Hepatocyte (in vitro differentiated cells): ENCODE data around the gene DMD.

ENCODE experiments used
- CTCF ChIP-seq: fragments of 200-600 bp; sonication (generic); IDR thresholded peaks from 2 replicates; pipeline ENCODE4 v1.5.1; 2016; ENCODE audit warnings: antibody characterized with exemption, mild to moderate bottlenecking; ENCODE audit not compliant: poor library complexity
- EZH2 ChIP-seq: fragments of 200-600 bp; sonication (generic); IDR thresholded peaks from 2 replicates; pipeline ENCODE4 v1.6.1; 2016; ENCODE audit warnings: antibody characterized with exemption, mild to moderate bottlenecking, borderline replicate concordance
- EZH2phosphoT487 ChIP-seq: fragments of 200-600 bp; sonication (generic); IDR thresholded peaks from one replicate; pipeline ENCODE4 v1.6.1; 2018; ENCODE audit warnings: antibody characterized with exemption, mild to moderate bottlenecking, low read depth, moderate library complexity; ENCODE audit not compliant: unreplicated experiment, severe bottlenecking

DNA sequence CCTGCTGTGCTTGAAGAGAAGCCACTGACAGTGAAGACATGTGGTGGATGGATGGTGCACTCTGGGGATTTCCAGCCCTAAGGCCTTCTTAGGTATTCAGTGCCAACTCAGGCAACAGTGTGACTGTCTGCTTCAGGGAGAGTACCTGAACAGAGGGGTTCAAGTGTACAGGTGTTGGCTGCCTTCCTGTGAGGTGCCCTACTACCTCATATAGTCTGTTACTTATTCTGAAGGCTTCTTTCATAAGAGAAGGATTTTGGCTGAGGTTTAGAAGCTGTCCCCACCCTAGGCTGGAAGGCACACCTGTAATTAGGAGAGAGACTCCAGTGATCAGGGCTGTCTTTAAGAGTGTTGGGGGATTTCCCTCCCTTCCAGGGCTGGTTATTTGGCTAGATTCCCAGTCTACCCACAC lies 2141.3 kb downstream of the DMD start:
- TF ChIP-seq CTCF = no peak
- no peak for TF ChIP-seq EZH2
- no peak for TF ChIP-seq EZH2phosphoT487
